ENCODE measurements around the gene RHCG.

The RHCG gene

GRCh38 chr15:89461386-89461785 lies 35.0 kb downstream of the RHCG start:
- no peak for TF ChIP-seq CTCF (IDR thresholded peaks at IDR 0.05; ENCODE audit: low read depth, low read length)
- no peak for DNase-seq (ENCODE audit: extremely low read depth, low read depth)

- DNase-seq (ENCODE audit: extremely low read depth, low read depth): no peak
- no peak for TF ChIP-seq CTCF (IDR thresholded peaks at IDR 0.05; ENCODE audit: low read depth, low read length)
These were observed 36.3 kb downstream of the RHCG start for GRCh38 chr15:89460048-89460447.

GRCh38 chr15:89459271-89460038 lies 36.9 kb downstream of the RHCG start:
- no peak for DNase-seq (ENCODE audit: extremely low read depth, low read depth)
- no peak for TF ChIP-seq CTCF (IDR thresholded peaks at IDR 0.05; ENCODE audit: low read depth, low read length)

GRCh38 chr15:89458440-89458839 lies 37.9 kb downstream of the RHCG start:
- no peak for DNase-seq (ENCODE audit: extremely low read depth, low read depth)
- no peak for TF ChIP-seq CTCF (IDR thresholded peaks at IDR 0.05; ENCODE audit: low read depth, low read length)

- DNase-seq (ENCODE audit: extremely low read depth, low read depth): no peak
- no peak for TF ChIP-seq CTCF (IDR thresholded peaks at IDR 0.05; ENCODE audit: low read depth, low read length)
These were observed 39.3 kb downstream of the RHCG start for GRCh38 chr15:89457086-89457485.

- TF ChIP-seq CTCF (IDR thresholded peaks at IDR 0.05; ENCODE audit: low read depth, low read length): no peak
- DNase-seq (ENCODE audit: extremely low read depth, low read depth): no peak
These were observed 40.8 kb downstream of the RHCG start for GRCh38 chr15:89455535-89455934.

GRCh38 chr15:89452330-89452836 lies 44.0 kb downstream of the RHCG start:
- no peak for DNase-seq (ENCODE audit: extremely low read depth, low read depth)
- no peak for TF ChIP-seq CTCF (IDR thresholded peaks at IDR 0.05; ENCODE audit: low read depth, low read length)
